Aorta (tissue), 5 donors: Measurements from ENCODE around the gene CD200. TPM values are rescaled to one million over a fixed set of nuclear protein-coding genes. Genes with fewer than 3 reads are reported as not detected.

ENCODE experiments used
- ATAC-seq: fragments of 200-7000 bp; cut with Tn5 transposase; one replicate; pipeline ENCODE4 v1.9.1; 2022; ENCODE audit warnings: moderate library complexity; ENCODE audit not compliant: low FRiP score
- DNase-seq, 2 donors: peaks; one replicate each; pipeline ENCODE4 v3.0.0-alpha.2; 2020
- H3K27ac ChIP-seq, 2 donors: one replicate each; pipeline ENCODE4 v1.5.1; 2013; ENCODE audit warnings: low read length in 2 of 2, mild to moderate bottlenecking in 2 of 2, moderate library complexity in 2 of 2, control low read depth in 1 of 2, inconsistent platforms in 1 of 2, low read depth in 1 of 2
- H3K27me3 ChIP-seq, 2 donors: one replicate each; pipeline ENCODE4 v1.6.1; 2013; ENCODE audit warnings: control low read depth in 1 of 2, low read length in 1 of 2, mild to moderate bottlenecking in 1 of 2, moderate library complexity in 1 of 2; ENCODE audit not compliant: insufficient read depth in 2 of 2, control insufficient read depth in 1 of 2
- H3K36me3 ChIP-seq, 2 donors: one replicate each; pipeline ENCODE4 v1.6.1; 2013; ENCODE audit warnings: control low read depth in 1 of 2, low read length in 1 of 2, mild to moderate bottlenecking in 1 of 2; ENCODE audit not compliant: insufficient read depth in 2 of 2, control insufficient read depth in 1 of 2
- H3K4me1 ChIP-seq, 2 donors: one replicate each; pipeline ENCODE4 v1.6.1; 2013; ENCODE audit warnings: low read length in 2 of 2, control low read depth in 1 of 2, mild to moderate bottlenecking in 1 of 2, moderate library complexity in 1 of 2; ENCODE audit not compliant: insufficient read depth in 2 of 2, control insufficient read depth in 1 of 2
- H3K4me3 ChIP-seq, 2 donors: one replicate each; pipeline ENCODE4 v1.5.1; 2013; ENCODE audit warnings: low read length in 2 of 2, control low read depth in 1 of 2, mild to moderate bottlenecking in 1 of 2
- H3K9me3 ChIP-seq: one replicate; pipeline ENCODE4 v1.6.1; 2013; ENCODE audit warnings: mild to moderate bottlenecking, low read length; ENCODE audit not compliant: control insufficient read depth
- WGBS, 2 donors: extraction: QIAGEN DNeasy Blood & Tissue Kit; methylation state at CpG; one replicate each; pipeline ENCODE4 v1.1.7; 2013; 5-methylcytosine and 5-hydroxymethylcytosine counted together
- intact Hi-C, 2 donors: fragments of 100-400 bp; cut with DNase I; formaldehyde crosslinking; loops; one replicate each; pipeline versions ENCODE4 v1.14.2 to v1.15.0; 2022
- long read RNA-seq, 2 donors: library from polyadenylated mRNA; unstranded; transcript quantifications; one replicate each; pipeline ENCODE4 v2.0.0, GENCODE V29; 2020 to 2021
- polyA plus RNA-seq, 2 donors: library from polyadenylated mRNA; stranded (reverse); fragments of 200-250 nt; gene quantifications; one replicate each; pipeline ENCODE4 v1.2.3, GENCODE V29; 2013
- total RNA-seq, 2 donors: library from RNA; stranded (reverse); fragmentation: NEBNext Ultra II Directional; extraction: Animal tissue kit (Norgen Biotek cat#: 25700); gene quantifications; one replicate each; pipeline ENCODE4 v1.2.1, GENCODE V29; 2021
- donor health status: healthy with polysubstance abuse.
- donor health status: Bipolar disorder and iron deficiency.
- donor health status: DM: no; HTN: no; CAD: no.
- donor health status: DM: no; HTN: no; CAD: no.
- donor health status: DM: yes; HTN: yes; CAD: no.

CD200 gene, protein sequence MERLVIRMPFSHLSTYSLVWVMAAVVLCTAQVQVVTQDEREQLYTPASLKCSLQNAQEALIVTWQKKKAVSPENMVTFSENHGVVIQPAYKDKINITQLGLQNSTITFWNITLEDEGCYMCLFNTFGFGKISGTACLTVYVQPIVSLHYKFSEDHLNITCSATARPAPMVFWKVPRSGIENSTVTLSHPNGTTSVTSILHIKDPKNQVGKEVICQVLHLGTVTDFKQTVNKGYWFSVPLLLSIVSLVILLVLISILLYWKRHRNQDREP
- total RNA-seq: 10 to 100 TPM; 28.2 to 45.3 TPM
- polyA plus RNA-seq: 10 to 100 TPM; 15.8 to 31.7 TPM
- long read RNA-seq, donor 1, transcript CD200-202 (5 exons, 1,997 nt): minor isoform, 8 of 48 reads
- long read RNA-seq, donor 1, transcript CD200-201 (6 exons, 2,129 nt): major isoform, 13 of 48 reads
- long read RNA-seq, donor 1, partial matches to known transcripts: 6 of 48 reads
- long read RNA-seq, donor 1, other reads (novel, unspliced or antisense): 16 of 48 reads
- long read RNA-seq, donor 2, partial matches to known transcripts: 6 of 21 reads
- long read RNA-seq, donor 2, other reads (novel, unspliced or antisense): 8 of 21 reads

GRCh38 chr3:112333002-112333380, at the start of gene CD200:
CD200 (plus strand) TSS chr3:112333156; CDS start chr3:112333213, 57 bp downstream.
- ATAC-seq (peak; percentile 86), DNase-seq (peak; percentile 74 to 89)
- intact Hi-C loops: loop anchor here (5.0 kb wide), 3 partner anchors 59 to 184 kb away; no protein-coding TSS in a partner anchor
- Histone ChIP-seq H3K27ac (peak within 1 kb of the TSS; percentile 18 to 95), H3K9me3 (no peaks in the 10 kb centered on the region), H3K4me3 (peak within 1 kb of the TSS; percentile 90 to 94), H3K36me3 (no peaks in the 10 kb centered on the region), H3K27me3 (no peaks in the 10 kb centered on the region), H3K4me1 (peaks cover 0 to 1% of the 10 kb centered on the region in 2 donors)
- WGBS, 2 donors: 0 to 1% methylated on average over 27 to 28 of the region's 28 CpGs

GRCh38 chr3:112289011-112289410, 43.9 kb upstream of the CD200 start:
- Histone ChIP-seq H3K27me3 (no peaks in the 10 kb centered on the region), H3K4me3 (no peak overlapping the region), H3K4me1 (no peaks in the 10 kb centered on the region), H3K9me3 (no peaks in the 10 kb centered on the region), H3K36me3 (no peaks in the 10 kb centered on the region), H3K27ac (no peak overlapping the region)
- intact Hi-C loops: loop anchor here in 1 of 2 donors (10.0 kb wide), 1 partner anchor 696 kb away; no protein-coding TSS in a partner anchor
- no peak for DNase-seq
- ATAC-seq: no peak
- WGBS, 2 donors: 92 to 96% methylated on average over 4 of the region's 4 CpGs

DNA sequence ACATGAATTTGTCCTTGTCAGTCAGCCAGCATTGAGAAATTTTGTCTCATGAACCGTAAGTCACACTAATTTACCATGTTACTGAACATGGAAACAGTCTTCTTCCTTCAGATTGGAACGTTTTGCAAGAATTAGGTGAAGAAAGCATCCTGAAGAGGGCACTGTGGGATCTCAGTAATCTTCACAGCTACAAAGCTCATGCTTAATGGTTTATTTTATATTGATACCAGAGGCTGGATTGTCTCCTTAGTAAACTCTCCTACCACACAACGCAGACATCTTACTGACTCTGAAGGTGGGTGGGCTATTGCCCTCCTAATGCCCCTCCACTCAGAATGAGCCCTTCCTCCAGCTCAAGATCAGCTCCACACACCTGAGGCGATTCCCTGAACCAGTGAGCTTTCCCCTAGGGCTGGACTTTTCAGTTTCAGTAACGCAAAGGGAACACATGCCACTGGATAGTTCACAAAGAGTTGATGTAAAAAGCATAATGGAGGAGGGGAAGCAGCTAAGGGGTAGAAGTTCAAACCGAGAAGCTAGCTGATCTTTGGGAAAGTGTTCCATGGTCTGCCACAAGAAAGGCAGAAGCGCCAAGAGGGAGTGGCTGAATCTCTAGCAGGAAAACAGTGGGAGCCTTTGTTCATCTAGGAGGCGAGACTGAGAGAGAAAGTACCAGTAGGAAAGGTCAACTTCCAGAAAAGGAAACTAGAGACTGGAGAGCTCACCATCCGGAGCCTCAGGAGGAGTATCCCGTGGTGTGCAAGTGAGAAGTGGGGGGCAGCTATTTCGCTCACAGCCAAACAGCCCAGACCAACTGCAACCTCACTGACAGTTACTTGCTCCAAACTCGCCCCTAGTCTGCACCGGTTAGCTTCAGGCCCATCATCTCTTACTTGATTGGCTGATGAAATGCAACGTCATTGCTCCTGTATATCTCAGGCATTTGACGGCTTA, 39.3 kb upstream of the CD200 start, which contains the start of gene SLC9C1:
TSS of gene SLC9C1 (minus strand) at position 849 of the 954 bp plus-strand sequence. CDS start 7,425 bp downstream, outside the sequence.
- intact Hi-C loops: loop anchor here in 1 of 2 donors (1.0 kb wide), 1 partner anchor 226 kb away; no protein-coding TSS in a partner anchor
- ATAC-seq (peak; percentile 90), DNase-seq (no peak)
- Histone ChIP-seq H3K36me3 (no peaks in the 10 kb centered on the region), H3K27me3 (no peaks in the 10 kb centered on the region), H3K4me1 (no peaks in the 10 kb centered on the region), H3K27ac (peak within 1 kb of the TSS; percentile 30 to 49), H3K9me3 (no peaks in the 10 kb centered on the region), H3K4me3 (peak within 1 kb of the TSS; percentile 68 to 71)
- WGBS, 2 donors: 11% methylated on average over 15 of the region's 15 CpGs

DNA sequence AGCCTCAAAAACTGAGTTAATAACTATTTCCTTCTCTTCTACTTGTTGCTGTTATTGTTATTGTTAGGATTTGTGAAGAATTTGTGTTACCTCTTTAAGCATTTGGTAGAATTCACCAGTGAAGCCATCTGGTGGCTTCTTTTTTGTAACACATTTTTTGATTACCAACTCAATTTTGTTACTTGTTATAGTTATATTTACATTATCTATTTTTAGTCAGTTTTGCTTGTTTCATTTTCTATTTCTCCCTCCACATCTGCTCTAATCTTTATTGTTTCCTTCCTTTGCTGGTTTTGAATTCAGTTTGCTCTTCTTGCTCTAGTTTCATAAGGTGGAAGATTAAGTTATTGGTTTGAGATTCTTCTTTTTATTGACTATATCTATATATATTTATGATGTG, 35.2 kb upstream of the CD200 start:
- ATAC-seq (no peak), DNase-seq (no peak)
- intact Hi-C loops: no loop called here
- Histone ChIP-seq H3K27ac (no peak overlapping the region), H3K4me1 (no peaks in the 10 kb centered on the region), H3K27me3 (no peaks in the 10 kb centered on the region), H3K36me3 (no peaks in the 10 kb centered on the region), H3K9me3 (no peaks in the 10 kb centered on the region), H3K4me3 (no peak overlapping the region)

GRCh38 chr3:112298781-112299180, 34.2 kb upstream of the CD200 start:
- no peaks in the 10 kb centered on the region for H3K9me3 ChIP-seq
- no peak for ATAC-seq
- no peak overlapping the region for H3K27ac ChIP-seq
- no peaks in the 10 kb centered on the region for H3K36me3 ChIP-seq
- no peaks in the 10 kb centered on the region for H3K4me1 ChIP-seq
- intact Hi-C loops: no loop called here
- no peaks in the 10 kb centered on the region for H3K27me3 ChIP-seq
- H3K4me3 ChIP-seq: no peak overlapping the region
- no peak for DNase-seq

GRCh38 chr3:112302150-112302830, 30.7 kb upstream of the CD200 start:
- Histone ChIP-seq H3K9me3 (no peaks in the 10 kb centered on the region), H3K27me3 (no peaks in the 10 kb centered on the region), H3K27ac (no peak overlapping the region), H3K4me1 (peaks cover 0 to 2% of the 10 kb centered on the region in 2 donors), H3K4me3 (no peak overlapping the region), H3K36me3 (no peaks in the 10 kb centered on the region)
- no peak for ATAC-seq
- WGBS, 2 donors: 84 to 86% methylated on average over 11 of the region's 11 CpGs
- intact Hi-C loops: no loop called here
- peak in 1 of 2 donors; percentile 34 for DNase-seq

DNA sequence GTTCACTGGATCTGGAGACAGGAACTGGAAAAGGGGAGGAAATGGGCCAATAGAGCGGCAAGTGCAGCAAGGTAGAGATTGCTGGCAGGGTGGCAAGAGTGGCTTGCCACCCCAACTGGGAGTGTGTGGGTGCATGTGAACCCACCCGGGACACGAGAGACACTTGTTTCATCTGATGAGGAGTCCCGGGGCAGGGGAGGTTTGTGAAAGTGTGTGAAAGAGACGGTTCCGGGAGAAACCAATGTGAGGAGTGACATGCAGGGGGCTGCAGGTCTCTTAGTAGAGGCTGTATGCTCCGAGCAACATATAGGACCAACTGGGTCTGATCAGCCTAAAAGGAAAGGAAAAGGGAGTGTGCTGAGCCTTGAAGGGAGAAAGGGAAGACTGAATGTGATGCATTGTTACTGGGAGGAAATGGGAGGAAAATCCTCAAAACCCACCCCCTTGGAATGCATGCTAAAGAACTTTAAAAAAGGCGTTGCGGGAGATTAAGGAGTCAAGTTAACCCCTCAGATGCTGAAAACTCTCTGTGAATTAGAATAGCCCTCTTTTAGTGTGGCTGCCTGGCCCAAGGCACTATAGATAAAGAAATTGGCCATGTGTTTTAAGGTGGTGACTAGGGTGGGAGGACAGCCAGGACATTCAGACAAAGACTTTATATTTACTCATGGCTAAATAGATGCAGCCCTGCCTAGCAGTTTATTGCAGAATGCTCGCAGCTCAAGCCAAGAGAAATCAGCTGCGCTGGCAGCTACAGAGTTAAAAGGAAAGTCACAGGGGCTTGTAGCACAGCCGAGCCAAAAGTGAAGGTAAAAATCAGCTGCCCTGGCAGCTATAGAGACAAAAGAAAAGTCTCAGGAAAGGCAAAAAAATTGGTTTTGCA, 29.8 kb upstream of the CD200 start:
- H3K27ac ChIP-seq: no peak overlapping the region
- peaks cover 0 to 2% of the 10 kb centered on the region in 2 donors for H3K4me1 ChIP-seq
- WGBS, 2 donors: 17 to 18% methylated on average over 12 of the region's 12 CpGs
- no peaks in the 10 kb centered on the region for H3K36me3 ChIP-seq
- no peak for DNase-seq
- H3K4me3 ChIP-seq: peak overlapping the region; percentile 89 to 94
- H3K9me3 ChIP-seq: no peaks in the 10 kb centered on the region
- intact Hi-C loops: no loop called here
- H3K27me3 ChIP-seq: no peaks in the 10 kb centered on the region
- ATAC-seq: peak; percentile 37
